ENCODE measurements around the gene C2orf78.
A peak's percentile ranks its signal among the peaks of the same experiment; 100 is the strongest.

The C2orf78 gene

GRCh38 chr2:73839653-73840411, 55.8 kb downstream of the C2orf78 start:
- DNase-seq (ENCODE audit: low spot score) = no peak

GRCh38 chr2:73841912-73842738, 58.1 kb downstream of the C2orf78 start:
- DNase-seq (ENCODE audit: low spot score) = no peak

GRCh38 chr2:73842739-73843019, 58.7 kb downstream of the C2orf78 start:
- DNase-seq (ENCODE audit: low spot score) = no peak

- no peak for DNase-seq (ENCODE audit: low spot score)
Observed at GRCh38 chr2:73844087-73844486, 60.1 kb downstream of the C2orf78 start.

GRCh38 chr2:73850009-73850408, 66.0 kb downstream of the C2orf78 start:
- DNase-seq (ENCODE audit: low spot score) = no peak

- no peak for DNase-seq (ENCODE audit: low spot score)
Observed at GRCh38 chr2:73851274-73851673, 67.3 kb downstream of the C2orf78 start.

GRCh38 chr2:73852020-73852419, 68.0 kb downstream of the C2orf78 start:
- peak; percentile 72 for DNase-seq (ENCODE audit: low spot score)

GRCh38 chr2:73855526-73855925, 71.5 kb downstream of the C2orf78 start:
- DNase-seq (ENCODE audit: low spot score) = no peak

- peak; percentile 52 for DNase-seq (ENCODE audit: low spot score)
Observed at GRCh38 chr2:73856214-73856613, 72.2 kb downstream of the C2orf78 start.

- peak; percentile 79 for DNase-seq (ENCODE audit: low spot score)
Observed at GRCh38 chr2:73859721-73860586, 76.0 kb downstream of the C2orf78 start.

- no peak for DNase-seq (ENCODE audit: low spot score)
Observed at GRCh38 chr2:73862987-73863386, 79.0 kb downstream of the C2orf78 start.
